HFFc6 (cell line): ENCODE measurements around the gene ZNF248. TPM values are rescaled to one million over a fixed set of nuclear protein-coding genes. Genes with fewer than 3 reads are reported as not detected.

ENCODE experiments used
- DNase-seq: peaks from one replicate; pipeline ENCODE4 v3.0.0-alpha.2; 2018
- H3K27ac Mint-ChIP-seq: 2 replicates; pipeline ENCODE4 v1.8.0; 2020; ENCODE audit warnings: mild to moderate bottlenecking, mixed read lengths
- H3K27me3 Mint-ChIP-seq: 2 replicates; pipeline ENCODE4 v1.8.0; 2021; ENCODE audit warnings: mild to moderate bottlenecking, moderate library complexity, mixed read lengths; ENCODE audit not compliant: insufficient read depth
- H3K36me3 Mint-ChIP-seq: 2 replicates; pipeline ENCODE4 v1.8.0; 2021; ENCODE audit warnings: low read depth, mixed read lengths
- H3K4me1 Mint-ChIP-seq: 2 replicates; pipeline ENCODE4 v1.8.0; 2020; ENCODE audit warnings: low read depth, mixed read lengths
- H3K4me3 Mint-ChIP-seq: 2 replicates; pipeline ENCODE4 v1.8.0; 2020; ENCODE audit warnings: mild to moderate bottlenecking, moderate library complexity, mixed read lengths
- H3K9me3 Mint-ChIP-seq: 2 replicates; pipeline ENCODE4 v1.8.0; 2020; ENCODE audit warnings: mild to moderate bottlenecking, mixed read lengths
- CTCF ChIP-seq: fragments of 200-600 bp; sonication (generic); IDR thresholded peaks from 2 replicates; pipeline ENCODE4 v1.5.0; 2021; ENCODE audit warnings: antibody characterized with exemption, mild to moderate bottlenecking
- long read RNA-seq: library from polyadenylated mRNA; unstranded; transcript quantifications from one replicate; pipeline ENCODE4 v2.0.0, GENCODE V29; 2019
- total RNA-seq, 6 experiments: library from RNA; stranded (reverse); fragmentation: NEBNext Ultra II Directional; extraction: Animal tissue kit (Norgen Biotek cat#: 25700); gene quantifications; 2 replicates in 1 of 6; 3 replicates in 5 of 6; pipeline ENCODE4 v1.2.3, GENCODE V29; 2021

ZNF248 gene
- 1 to 10 TPM; 3.9 to 6.3 (median 5.2) TPM for total RNA-seq
- long read RNA-seq, full-length matches to known transcripts: 1 of 3 reads
- long read RNA-seq, partial matches to known transcripts: 2 of 3 reads
- long read RNA-seq, other reads (novel, unspliced or antisense): 0 of 3 reads

GRCh38 chr10:37857287-37858211 lies at the start of gene ZNF248:
TSS of gene ZNF248 (minus strand) at chr10:37857610. CDS start at chr10:37856310, 1,300 bp downstream.
- peak; percentile 94 for DNase-seq
- Mint-ChIP-seq H3K4me3 (peak within 1 kb of the TSS; percentile 96), H3K9me3 (peaks cover 8% of the 10 kb centered on the region), H3K27me3 (peaks cover 1% of the 10 kb centered on the region; the same call in 1 of the 2 replicates), H3K27ac (peak within 1 kb of the TSS; percentile 97), H3K4me1 (peaks cover 58% of the 10 kb centered on the region), H3K36me3 (peaks cover 6% of the 10 kb centered on the region)
- no peak; the same call in 1 of the 2 replicates for TF ChIP-seq CTCF

- Mint-ChIP-seq H3K36me3 (no peaks in the 10 kb centered on the region), H3K27me3 (peaks cover 2% of the 10 kb centered on the region; the same call in 1 of the 2 replicates), H3K9me3 (no peaks in the 10 kb centered on the region; the same call in 1 of the 2 replicates), H3K27ac (no peak overlapping the region), H3K4me1 (no peaks in the 10 kb centered on the region), H3K4me3 (no peak overlapping the region)
- no peak for TF ChIP-seq CTCF
- DNase-seq: no peak
Measured at GRCh38 chr10:37906382-37906781, 49.0 kb upstream of the ZNF248 start.

- DNase-seq: no peak
- no peak overlapping the region for H3K27ac Mint-ChIP-seq
- no peak overlapping the region for H3K4me3 Mint-ChIP-seq
- H3K27me3 Mint-ChIP-seq: no peaks in the 10 kb centered on the region; the same call in 1 of the 2 replicates
- H3K9me3 Mint-ChIP-seq: peaks cover 43% of the 10 kb centered on the region
- H3K4me1 Mint-ChIP-seq: no peaks in the 10 kb centered on the region
- H3K36me3 Mint-ChIP-seq: peaks cover 17% of the 10 kb centered on the region
- no peak for TF ChIP-seq CTCF
Measured at GRCh38 chr10:37896436-37896835, 39.0 kb upstream of the ZNF248 start.

- no peak for DNase-seq
- Mint-ChIP-seq H3K36me3 (peaks cover 17% of the 10 kb centered on the region), H3K4me3 (no peak overlapping the region), H3K4me1 (no peaks in the 10 kb centered on the region), H3K27me3 (no peaks in the 10 kb centered on the region; the same call in 1 of the 2 replicates), H3K9me3 (peaks cover 39% of the 10 kb centered on the region), H3K27ac (no peak overlapping the region)
- no peak for TF ChIP-seq CTCF
Measured at GRCh38 chr10:37895674-37896073, 38.3 kb upstream of the ZNF248 start.

GRCh38 chr10:37885850-37886249 lies 28.4 kb upstream of the ZNF248 start:
- TF ChIP-seq CTCF: no peak
- Mint-ChIP-seq H3K27ac (no peak overlapping the region), H3K4me1 (no peaks in the 10 kb centered on the region), H3K4me3 (no peak overlapping the region), H3K27me3 (no peaks in the 10 kb centered on the region), H3K9me3 (no peaks in the 10 kb centered on the region; the same call in none of the 2 replicates), H3K36me3 (no peaks in the 10 kb centered on the region)
- DNase-seq: no peak
